ENCODE data around the gene MARK3. TPM values are rescaled to one million over a fixed set of nuclear protein-coding genes. Genes with fewer than 3 reads are reported as not detected.
"Not testable (repeated sequence)": the region's sequence is repeated elsewhere in the genome, so short reads cannot be mapped to it uniquely, and the experiment has no call there.

The MARK3 gene
- total RNA-seq, 2 donors from 2014 or later = 67.0 to 91.4 TPM

GRCh38 chr14:103520269-103520656, 135.0 kb downstream of the MARK3 start:
- DNase-seq (ENCODE audit: low spot score in 2 of 2) (no peak), ATAC-seq (no peak)
- H3K36me3 Mint-ChIP-seq = no peaks in the 10 kb centered on the region
- H3K9me3 Mint-ChIP-seq = no peaks in the 10 kb centered on the region
- peak overlapping the region in 1 of 2 donors; percentile 44 for H3K27ac Mint-ChIP-seq

GRCh38 chr14:103520657-103521437, 135.6 kb downstream of the MARK3 start:
- no peak overlapping the region for H3K27ac Mint-ChIP-seq
- no peaks in the 10 kb centered on the region for H3K9me3 Mint-ChIP-seq
- DNase-seq (ENCODE audit: low spot score in 2 of 2) = peak; percentile 61 to 72
- H3K36me3 Mint-ChIP-seq = no peaks in the 10 kb centered on the region
- ATAC-seq = peak; percentile 46 to 74

- H3K9me3 Mint-ChIP-seq = no peaks in the 10 kb centered on the region
- DNase-seq (ENCODE audit: low spot score in 2 of 2) (no peak), ATAC-seq (peak; percentile 5 to 7)
- no peak overlapping the region for H3K27ac Mint-ChIP-seq
- no peaks in the 10 kb centered on the region for H3K36me3 Mint-ChIP-seq
These were observed 136.3 kb downstream of the MARK3 start for GRCh38 chr14:103521438-103521950.

GRCh38 chr14:103521951-103522563, 136.8 kb downstream of the MARK3 start:
- Mint-ChIP-seq H3K9me3 (no peaks in the 10 kb centered on the region), H3K36me3 (no peaks in the 10 kb centered on the region), H3K27ac (no peak overlapping the region)
- DNase-seq (ENCODE audit: low spot score in 2 of 2) = no peak
- ATAC-seq = no peak

- H3K36me3 Mint-ChIP-seq = no peaks in the 10 kb centered on the region
- DNase-seq (ENCODE audit: low spot score in 2 of 2) = no peak
- peak in 1 of 2 donors; percentile 25 for ATAC-seq
These were observed 137.7 kb downstream of the MARK3 start, which contains the start of gene CKB for GRCh38 chr14:103522649-103523574. CKB (minus strand) TSS chr14:103522830; CDS start chr14:103522493, 337 bp downstream.

GRCh38 chr14:103523575-103523954, 138.3 kb downstream of the MARK3 start:
- no peaks in the 10 kb centered on the region for H3K9me3 Mint-ChIP-seq
- no peak for ATAC-seq

More at GRCh38 chr14:103522649-103523574, 137.7 kb downstream of the MARK3 start, which contains the start of gene CKB:
- Mint-ChIP-seq H3K27ac (no peak within 1 kb of the TSS), H3K9me3 (no peaks in the 10 kb centered on the region)

GRCh38 chr14:103524002-103524935, 139.1 kb downstream of the MARK3 start:
- Mint-ChIP-seq H3K9me3 (no peaks in the 10 kb centered on the region), H3K36me3 (peaks cover 0 to under 1% of the 10 kb centered on the region in 2 donors), H3K27ac (no peak overlapping the region)
- DNase-seq (ENCODE audit: low spot score in 2 of 2) = no peak
- ATAC-seq = no peak

More at GRCh38 chr14:103523575-103523954, 138.3 kb downstream of the MARK3 start:
- DNase-seq (ENCODE audit: low spot score in 2 of 2) = no peak
- no peaks in the 10 kb centered on the region for H3K36me3 Mint-ChIP-seq
- no peak overlapping the region for H3K27ac Mint-ChIP-seq

- not testable (repeated sequence) for ATAC-seq; H3K27ac Mint-ChIP-seq; DNase-seq (ENCODE audit: low spot score in 2 of 2); H3K9me3 Mint-ChIP-seq; H3K36me3 Mint-ChIP-seq
These were observed 140.4 kb downstream of the MARK3 start for GRCh38 chr14:103525430-103526246.

- no peak for DNase-seq (ENCODE audit: low spot score in 2 of 2)
These were observed 141.2 kb downstream of the MARK3 start for GRCh38 chr14:103526247-103526913.

GRCh38 chr14:103526914-103527248, 141.7 kb downstream of the MARK3 start:
- peaks cover 0 to 5% of the 10 kb centered on the region in 2 donors for H3K36me3 Mint-ChIP-seq
- H3K9me3 Mint-ChIP-seq = no peaks in the 10 kb centered on the region
- no peak for DNase-seq (ENCODE audit: low spot score in 2 of 2)
- no peak for ATAC-seq
- H3K27ac Mint-ChIP-seq = peak overlapping the region in 1 of 2 donors; percentile 80

More at GRCh38 chr14:103526247-103526913, 141.2 kb downstream of the MARK3 start:
- Mint-ChIP-seq H3K9me3 (no peaks in the 10 kb centered on the region), H3K36me3 (peaks cover 0 to 5% of the 10 kb centered on the region in 2 donors), H3K27ac (no peak overlapping the region)
- no peak for ATAC-seq

GRCh38 chr14:103527408-103528145, 142.4 kb downstream of the MARK3 start:
- peak overlapping the region in 1 of 2 donors; percentile 80 for H3K27ac Mint-ChIP-seq
- no peaks in the 10 kb centered on the region for H3K9me3 Mint-ChIP-seq
- peaks cover 0 to 5% of the 10 kb centered on the region in 2 donors for H3K36me3 Mint-ChIP-seq
- DNase-seq (ENCODE audit: low spot score in 2 of 2) (peak in 1 of 2 donors; percentile 72), ATAC-seq (peak; percentile 28 to 85)

GRCh38 chr14:103528146-103528586, 143.0 kb downstream of the MARK3 start:
- no peak for ATAC-seq
- Mint-ChIP-seq H3K27ac (peak overlapping the region in 1 of 2 donors; percentile 91), H3K36me3 (peaks cover 0 to 5% of the 10 kb centered on the region in 2 donors), H3K9me3 (no peaks in the 10 kb centered on the region)
- DNase-seq (ENCODE audit: low spot score in 2 of 2) = no peak

- Mint-ChIP-seq H3K9me3 (no peaks in the 10 kb centered on the region), H3K27ac (peak within 1 kb of the TSS; percentile 91 to 97), H3K36me3 (peaks cover 0 to 5% of the 10 kb centered on the region in 2 donors)
- peak; percentile 72 to 80 for ATAC-seq
- peak; percentile 72 to 81 for DNase-seq (ENCODE audit: low spot score in 2 of 2)
These were observed 143.6 kb downstream of the MARK3 start, which contains the start of gene TRMT61A for GRCh38 chr14:103528587-103529382. TRMT61A (plus strand) TSS chr14:103529196; CDS start chr14:103529979, 783 bp downstream.
